SKM-1 (cell line): ENCODE results near the gene STXBP5.
"Not testable (repeated sequence)": the region's sequence is repeated elsewhere in the genome, so short reads cannot be mapped to it uniquely, and the experiment has no call there.

Source experiments
- DNase-seq: peaks from one replicate; lab custom pipeline; 2025; ENCODE audit not compliant: unreplicated experiment; lab: John Stamatoyannopoulos, UW

Gene STXBP5

DNA sequence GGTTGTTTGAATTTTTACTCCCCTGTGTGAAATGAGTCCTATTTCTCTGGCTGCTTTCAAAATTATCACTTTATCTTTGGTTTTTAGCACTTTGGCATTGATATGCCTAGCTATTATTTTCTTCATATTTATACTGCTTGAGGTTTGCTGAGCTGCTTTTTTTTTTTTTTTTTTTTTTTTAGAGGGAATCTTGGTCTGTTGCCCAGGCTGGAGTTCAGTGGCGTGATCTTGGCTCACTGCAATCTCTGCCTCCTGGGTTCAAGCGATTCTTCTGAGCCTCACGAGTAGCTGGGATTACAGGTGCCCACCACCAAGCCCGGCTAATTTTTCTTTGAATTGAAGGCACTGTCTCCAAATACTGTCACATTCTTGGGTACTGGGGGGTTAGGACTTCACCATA, 40.6 kb downstream of the STXBP5 start:
- no peak for DNase-seq

- no peak for DNase-seq
Measured at GRCh38 chr6:147245693-147246092, 41.5 kb downstream of the STXBP5 start.

DNA sequence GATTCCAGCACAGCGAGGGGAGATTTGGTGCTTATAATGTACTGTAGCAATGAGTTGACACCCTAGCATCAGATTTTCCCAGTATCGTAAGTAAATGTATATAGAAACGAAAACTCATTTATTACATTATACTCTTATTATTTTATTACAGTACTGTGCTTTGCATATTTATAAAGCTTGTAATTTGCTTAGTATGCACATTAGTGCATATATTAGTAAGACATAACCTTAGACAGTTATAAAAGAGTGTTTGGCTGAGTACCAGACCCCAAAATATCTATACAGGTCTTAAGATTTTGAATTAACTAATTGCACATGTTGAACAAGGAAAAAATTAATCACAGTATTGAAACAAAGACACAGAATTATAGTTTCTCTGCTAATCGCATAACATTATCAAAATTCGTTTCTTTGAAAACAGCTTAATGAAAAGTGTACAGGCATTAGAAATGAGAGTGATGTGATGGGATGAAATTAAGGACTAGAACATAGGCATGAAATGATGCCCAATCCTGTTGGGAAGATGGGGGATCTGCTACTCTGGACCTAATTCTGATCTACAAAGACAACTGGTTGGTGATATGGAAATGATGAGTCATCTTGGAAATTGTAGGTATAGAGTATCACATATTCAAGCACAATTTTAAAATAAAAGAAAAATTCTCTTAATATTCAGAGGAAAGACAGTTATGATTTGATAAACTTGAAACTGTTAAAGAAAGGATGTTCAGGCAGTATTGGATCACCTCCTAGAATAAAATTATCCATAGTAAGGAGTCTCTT, 42.8 kb downstream of the STXBP5 start:
- DNase-seq: no peak

DNA sequence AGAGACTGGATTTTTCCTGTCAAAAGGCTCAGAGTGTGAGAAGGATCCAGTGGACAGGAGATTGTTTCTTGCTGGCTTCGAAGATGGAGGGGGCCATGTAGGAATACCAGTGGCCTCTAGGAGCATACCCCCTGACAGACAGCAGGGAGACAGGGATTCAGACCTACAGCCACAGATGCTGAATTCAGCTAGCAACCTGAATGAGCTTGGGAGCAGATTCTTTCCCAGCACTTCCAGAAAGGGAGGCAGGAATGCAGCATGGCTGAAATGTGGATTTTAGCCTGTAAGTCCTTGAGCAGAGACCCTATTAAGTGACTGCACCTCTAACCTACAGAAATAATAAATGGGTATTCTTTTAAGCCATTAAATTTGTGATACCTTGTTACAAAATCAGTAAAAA, 44.6 kb downstream of the STXBP5 start:
- no peak for DNase-seq

DNA sequence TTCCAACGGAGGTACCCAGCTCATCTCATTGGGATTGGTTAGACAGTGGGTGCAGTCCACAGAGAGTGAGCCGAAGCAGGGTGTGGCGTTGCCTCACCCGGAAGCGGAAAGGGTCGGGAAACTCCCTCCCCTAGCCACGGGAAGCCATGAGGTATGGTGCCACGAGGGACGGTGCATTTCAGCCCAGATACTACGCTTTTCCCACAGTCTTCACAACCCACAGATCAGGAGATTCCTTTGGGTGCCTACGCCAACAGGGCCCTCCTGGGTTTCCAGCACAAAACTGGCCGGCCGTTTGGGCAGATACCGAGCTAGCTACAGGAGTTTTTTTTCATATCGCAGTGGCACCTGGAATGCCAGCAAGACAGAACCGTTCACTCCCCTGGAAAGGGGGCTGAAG, 46.9 kb downstream of the STXBP5 start:
- no peak for DNase-seq

DNA sequence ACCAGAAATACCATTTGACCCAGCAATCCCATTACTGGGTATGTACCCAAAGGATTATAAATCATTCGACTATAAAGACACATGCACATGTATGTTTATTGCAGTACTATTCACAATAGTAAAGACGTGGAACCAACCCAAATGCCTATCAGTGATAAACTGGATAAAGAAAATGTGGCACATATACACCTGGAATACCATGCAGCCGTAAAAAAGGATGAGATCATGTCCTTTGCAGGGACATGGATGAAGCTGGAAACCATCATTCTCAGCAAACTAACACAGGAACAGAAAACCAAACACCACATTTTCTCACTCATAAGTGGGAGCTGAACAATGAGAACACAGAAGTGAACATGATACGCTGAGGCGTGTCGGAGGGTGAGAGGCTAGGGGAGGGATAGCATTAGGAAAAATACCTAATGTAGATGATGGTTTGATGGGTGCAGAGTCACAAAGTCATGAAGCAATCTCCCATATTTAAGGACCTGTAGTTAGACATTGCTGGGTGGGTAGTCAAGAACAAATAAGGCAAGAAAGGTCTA, 50.8 kb downstream of the STXBP5 start:
- not testable (repeated sequence) for DNase-seq

DNA sequence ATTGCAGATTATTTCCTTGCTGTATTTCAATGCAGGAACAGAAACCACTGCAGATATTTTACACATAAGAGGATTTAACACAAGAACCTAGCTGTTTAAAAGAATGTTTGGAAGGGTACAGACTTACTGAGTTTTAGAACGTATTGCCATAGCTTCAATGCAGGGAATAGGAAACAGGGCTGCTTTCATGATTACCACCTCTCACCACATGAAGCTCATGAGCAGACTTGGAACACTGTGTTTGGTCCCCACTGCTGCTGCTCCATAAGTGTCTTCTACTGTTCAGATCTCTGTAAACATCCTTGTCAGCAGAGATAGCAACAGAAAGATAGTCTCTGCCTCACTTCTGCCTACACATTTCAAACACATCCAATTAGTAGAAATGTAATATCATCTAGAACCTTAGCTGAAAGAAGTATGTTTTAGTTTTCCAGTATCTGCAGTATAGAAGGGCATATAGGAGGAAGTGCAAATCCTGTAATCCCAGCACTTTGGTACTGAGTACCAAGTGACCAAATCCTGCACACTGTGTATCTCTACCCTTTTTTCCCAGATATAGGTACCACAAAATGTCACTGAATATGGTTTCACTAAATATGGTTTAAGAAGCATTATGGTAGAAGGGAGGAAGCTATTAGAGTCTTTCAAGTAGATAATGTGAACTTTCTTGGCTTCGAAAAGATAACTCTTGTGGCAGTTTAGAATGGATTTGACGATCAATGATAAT, 51.9 kb downstream of the STXBP5 start:
- DNase-seq: no peak

GRCh38 chr6:147257760-147258159, 53.5 kb downstream of the STXBP5 start:
- no peak for DNase-seq

GRCh38 chr6:147260091-147260490, 55.9 kb downstream of the STXBP5 start:
- no peak for DNase-seq

GRCh38 chr6:147262946-147263345, 58.7 kb downstream of the STXBP5 start:
- no peak for DNase-seq

GRCh38 chr6:147266821-147267220, 62.6 kb downstream of the STXBP5 start:
- DNase-seq: no peak

- no peak for DNase-seq
Measured at GRCh38 chr6:147267658-147268057, 63.4 kb downstream of the STXBP5 start.

DNA sequence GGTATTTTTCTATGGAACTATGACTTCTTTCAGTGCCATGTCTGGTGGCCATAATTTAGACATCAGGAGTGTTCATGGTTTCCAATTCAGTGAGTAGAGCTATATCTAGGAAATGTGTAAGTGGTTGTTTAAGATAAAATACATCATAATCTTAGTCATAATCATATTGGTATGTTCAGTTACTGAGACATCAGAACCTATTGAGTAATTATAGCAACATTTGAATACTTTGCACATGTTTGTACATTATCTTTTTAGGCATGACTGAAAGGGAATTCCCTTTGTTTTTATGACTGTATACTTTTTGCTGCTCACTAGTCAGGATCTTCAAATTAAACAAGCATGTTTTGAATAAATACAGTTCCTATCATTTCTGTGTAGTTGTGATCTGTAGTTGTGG, 64.0 kb downstream of the STXBP5 start:
- DNase-seq: no peak

DNA sequence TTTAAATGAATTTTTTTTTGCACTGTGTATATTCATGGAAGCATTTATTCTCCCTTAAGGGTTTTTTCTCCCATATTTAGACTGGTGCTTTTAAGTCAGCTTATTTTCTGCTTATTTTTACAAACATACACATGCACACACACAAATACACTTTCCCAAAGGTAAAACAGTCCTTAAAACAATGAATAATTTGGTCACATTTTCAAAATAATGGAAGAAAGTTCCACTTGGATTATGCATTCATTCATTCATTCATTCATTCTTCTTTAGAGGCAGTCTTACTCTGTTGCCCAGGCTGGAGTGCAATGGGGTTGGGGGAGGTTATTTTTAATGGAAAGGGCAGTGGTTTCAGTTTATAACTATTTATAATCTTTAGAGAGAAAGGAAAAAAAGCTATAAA, 69.8 kb downstream of the STXBP5 start:
- DNase-seq: no peak

DNA sequence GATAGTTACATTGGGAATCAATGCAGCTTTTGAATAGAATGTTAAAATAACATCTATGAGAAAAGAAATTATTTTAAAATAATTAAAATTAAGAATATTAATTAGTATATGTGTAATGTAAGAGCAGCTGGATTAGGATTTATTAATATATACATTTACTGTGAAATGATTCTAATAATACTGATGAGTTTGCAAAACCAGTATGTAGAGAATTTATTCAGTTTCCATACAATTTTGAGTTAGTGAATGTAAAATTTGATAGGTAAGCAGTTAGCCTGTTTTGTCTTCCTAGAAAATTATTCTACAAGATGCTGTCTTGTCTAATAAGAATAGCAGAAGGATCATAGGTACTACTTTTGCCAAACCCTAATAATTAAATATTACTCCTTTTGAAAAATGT, 70.6 kb downstream of the STXBP5 start:
- DNase-seq: no peak

GRCh38 chr6:147278891-147279290, 74.7 kb downstream of the STXBP5 start:
- no peak for DNase-seq

- DNase-seq: no peak
Measured at GRCh38 chr6:147279427-147279826, 75.2 kb downstream of the STXBP5 start.

GRCh38 chr6:147281895-147282565, 77.8 kb downstream of the STXBP5 start:
- DNase-seq: no peak

DNA sequence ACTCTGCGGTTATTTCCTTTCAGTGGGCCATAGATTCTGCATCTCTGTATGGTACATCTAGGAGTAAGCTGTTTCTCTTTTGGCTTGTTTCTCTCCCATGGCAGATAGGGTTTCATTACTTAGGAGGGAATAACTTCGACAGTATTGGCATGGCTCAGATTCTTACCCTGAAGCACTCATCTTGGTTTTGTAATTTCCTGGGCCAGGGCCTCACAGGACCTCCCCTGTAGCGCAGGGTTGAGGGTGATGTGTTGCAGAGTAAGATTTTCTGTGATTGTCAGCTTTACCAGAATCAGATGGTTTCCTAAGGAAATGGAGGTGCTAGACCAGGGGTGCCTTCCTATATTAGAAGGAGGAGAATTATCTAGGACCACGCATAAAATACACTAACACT, 78.3 kb downstream of the STXBP5 start:
- DNase-seq: no peak

DNA sequence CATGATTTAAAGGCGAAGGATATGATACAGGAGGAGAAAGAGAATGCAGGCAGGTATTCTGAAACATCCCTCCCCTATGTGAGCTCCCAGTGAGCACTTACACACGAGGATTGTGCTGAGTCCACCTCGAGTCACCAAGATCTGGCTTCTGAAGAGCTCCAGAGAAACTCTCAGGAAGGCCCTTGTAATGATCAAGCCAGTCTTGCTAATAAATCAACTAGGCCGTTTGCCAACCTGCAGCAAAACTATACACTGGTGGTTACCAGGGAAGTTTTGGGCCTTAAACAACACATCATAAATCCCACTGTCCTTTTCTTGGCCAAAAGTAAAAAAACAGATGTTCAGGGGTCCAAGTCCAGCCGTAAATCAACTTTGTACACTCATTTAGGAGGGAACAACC, 79.2 kb downstream of the STXBP5 start:
- DNase-seq: no peak

- peak; percentile 25 for DNase-seq
Measured at GRCh38 chr6:147285087-147285855, 81.1 kb downstream of the STXBP5 start.
